Muscle of back (tissue), 10 donors: ENCODE results near the gene MYO1F. TPM values are rescaled to one million over a fixed set of nuclear protein-coding genes. Genes with fewer than 3 reads are reported as not detected.

Source experiments
- polyA plus RNA-seq, 10 donors: library from polyadenylated mRNA; unstranded; fragments of 120-200 nt; gene quantifications; one replicate each; pipeline ENCODE4 v1.2.1, GENCODE V29; 2013; ENCODE audit not compliant: insufficient read length in 10 of 10

MYO1F gene
- polyA plus RNA-seq, 10 donors, result 3.4 to 13.7 (median 5.8) TPM

Other genes starting within 250 kb of the MYO1F start
- gene KANK3, start 234.2 kb downstream of the MYO1F start, polyA plus RNA-seq, result 10 to 100 TPM in 5 of 10 donors, 1 to 10 TPM in 5; 5.1 to 14.8 (median 9.6) TPM
- 1 to 10 TPM in 9 of 10 donors, under 1 TPM in 1; 0.79 to 2.8 (median 2.0) TPM for gene ANGPTL4, start 213.3 kb downstream of the MYO1F start, polyA plus RNA-seq
- 10 to 100 TPM; 55.9 to 90.1 (median 66.8) TPM for gene RAB11B, start 187.1 kb downstream of the MYO1F start, polyA plus RNA-seq
- gene MARCHF2, start 164.1 kb downstream of the MYO1F start, polyA plus RNA-seq, result 10 to 100 TPM; 10.9 to 19.0 (median 14.3) TPM
- 100 to 1,000 TPM; 162 to 259 (median 182) TPM for gene HNRNPM, start 132.5 kb downstream of the MYO1F start, polyA plus RNA-seq
- gene PRAM1, start 74.8 kb downstream of the MYO1F start, polyA plus RNA-seq, result 1 to 10 TPM in 7 of 10 donors, under 1 TPM in 3; 0.62 to 2.4 (median 1.9) TPM
- 10 to 100 TPM; 10.9 to 18.1 (median 12.9) TPM for gene ZNF414, start 63.3 kb downstream of the MYO1F start, polyA plus RNA-seq
- gene ADAMTS10, start 33.3 kb upstream of the MYO1F start, polyA plus RNA-seq, result 10 to 100 TPM; 20.0 to 52.9 (median 31.1) TPM
- not detected for gene NFILZ, start 53.2 kb upstream of the MYO1F start, polyA plus RNA-seq
- not detected for gene ACTL9, start 121.4 kb upstream of the MYO1F start, polyA plus RNA-seq
- gene OR2Z1, start 144.2 kb upstream of the MYO1F start, polyA plus RNA-seq, result not detected